Aorta (tissue), 5 donors: ENCODE data around the gene DDX53. TPM values are rescaled to one million over a fixed set of nuclear protein-coding genes. Genes with fewer than 3 reads are reported as not detected.

Source experiments
- ATAC-seq: fragments of 200-7000 bp; cut with Tn5 transposase; one replicate; pipeline ENCODE4 v1.9.1; 2022; ENCODE audit warnings: moderate library complexity; ENCODE audit not compliant: low FRiP score
- DNase-seq, 2 donors: peaks; one replicate each; pipeline ENCODE4 v3.0.0-alpha.2; 2020
- H3K27ac ChIP-seq, 2 donors: one replicate each; pipeline ENCODE4 v1.5.1; 2013; ENCODE audit warnings: low read length in 2 of 2, mild to moderate bottlenecking in 2 of 2, moderate library complexity in 2 of 2, control low read depth in 1 of 2, inconsistent platforms in 1 of 2, low read depth in 1 of 2
- H3K27me3 ChIP-seq, 2 donors: one replicate each; pipeline ENCODE4 v1.6.1; 2013; ENCODE audit warnings: control low read depth in 1 of 2, low read length in 1 of 2, mild to moderate bottlenecking in 1 of 2, moderate library complexity in 1 of 2; ENCODE audit not compliant: insufficient read depth in 2 of 2, control insufficient read depth in 1 of 2
- H3K36me3 ChIP-seq, 2 donors: one replicate each; pipeline ENCODE4 v1.6.1; 2013; ENCODE audit warnings: control low read depth in 1 of 2, low read length in 1 of 2, mild to moderate bottlenecking in 1 of 2; ENCODE audit not compliant: insufficient read depth in 2 of 2, control insufficient read depth in 1 of 2
- H3K4me1 ChIP-seq, 2 donors: one replicate each; pipeline ENCODE4 v1.6.1; 2013; ENCODE audit warnings: low read length in 2 of 2, control low read depth in 1 of 2, mild to moderate bottlenecking in 1 of 2, moderate library complexity in 1 of 2; ENCODE audit not compliant: insufficient read depth in 2 of 2, control insufficient read depth in 1 of 2
- H3K4me3 ChIP-seq, 2 donors: one replicate each; pipeline ENCODE4 v1.5.1; 2013; ENCODE audit warnings: low read length in 2 of 2, control low read depth in 1 of 2, mild to moderate bottlenecking in 1 of 2
- H3K9me3 ChIP-seq: one replicate; pipeline ENCODE4 v1.6.1; 2013; ENCODE audit warnings: mild to moderate bottlenecking, low read length; ENCODE audit not compliant: control insufficient read depth
- WGBS, 2 donors: extraction: QIAGEN DNeasy Blood & Tissue Kit; methylation state at CpG; one replicate each; pipeline ENCODE4 v1.1.7; 2013; 5-methylcytosine and 5-hydroxymethylcytosine counted together
- intact Hi-C, 2 donors: fragments of 100-400 bp; cut with DNase I; formaldehyde crosslinking; loops; one replicate each; pipeline versions ENCODE4 v1.14.2 to v1.15.0; 2022
- polyA plus RNA-seq, 2 donors: library from polyadenylated mRNA; stranded (reverse); fragments of 200-250 nt; gene quantifications; one replicate each; pipeline ENCODE4 v1.2.3, GENCODE V29; 2013
- total RNA-seq, 2 donors: library from RNA; stranded (reverse); fragmentation: NEBNext Ultra II Directional; extraction: Animal tissue kit (Norgen Biotek cat#: 25700); gene quantifications; one replicate each; pipeline ENCODE4 v1.2.1, GENCODE V29; 2021
- donor health status: healthy with polysubstance abuse.
- donor health status: Bipolar disorder and iron deficiency.
- donor health status: DM: no; HTN: no; CAD: no.
- donor health status: DM: no; HTN: no; CAD: no.
- donor health status: DM: yes; HTN: yes; CAD: no.

DDX53 gene
- total and polyA plus RNA-seq, 4 donors: not detected

DNA sequence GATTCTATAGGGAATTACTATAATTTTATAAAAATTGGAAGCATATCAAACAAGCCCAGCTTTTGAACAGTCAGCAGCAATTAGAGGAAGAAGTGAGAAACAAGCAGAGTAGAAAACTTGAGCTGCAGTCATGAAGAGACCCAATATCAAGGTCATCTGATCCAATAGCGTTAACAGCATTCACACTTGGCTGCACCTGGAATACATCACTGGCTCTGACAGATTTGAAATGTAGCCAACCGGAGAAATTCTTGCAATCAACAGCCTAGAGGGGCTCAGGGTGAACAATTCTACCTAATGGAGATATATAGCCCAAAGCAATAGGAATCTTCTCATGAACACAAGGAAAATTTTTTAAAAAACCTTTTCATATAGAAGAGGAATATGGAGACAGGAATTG is 13.6 kb downstream of the DDX53 start:
- intact Hi-C loops: no loop called here
- ATAC-seq (no peak), DNase-seq (no peak)
- no peak overlapping the region for H3K27ac ChIP-seq
- 70 to 75% methylated on average over 2 of the region's 2 CpGs for WGBS, 2 donors
- no peak overlapping the region for H3K4me3 ChIP-seq
- H3K9me3 ChIP-seq: no peaks in the 10 kb centered on the region
- no peaks in the 10 kb centered on the region for H3K4me1 ChIP-seq
- no peaks in the 10 kb centered on the region for H3K27me3 ChIP-seq
- H3K36me3 ChIP-seq: no peaks in the 10 kb centered on the region

DNA sequence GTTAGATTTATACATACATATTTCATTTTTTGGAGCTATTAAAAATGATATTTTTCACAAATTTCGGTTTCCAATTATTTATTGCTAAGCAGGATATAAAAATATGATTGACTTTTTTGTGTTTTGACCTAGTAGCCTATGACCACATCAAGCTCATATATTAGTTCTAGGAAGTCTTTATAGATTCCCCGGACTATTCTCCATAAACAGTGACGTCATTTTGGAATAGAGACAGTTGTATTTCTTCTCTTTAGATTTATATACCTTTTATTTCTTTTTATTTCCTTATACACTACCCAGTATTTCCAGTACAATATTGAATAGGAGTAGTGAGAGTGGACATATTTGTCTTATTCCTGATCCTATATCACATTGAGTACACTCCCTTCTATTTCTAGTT is 31.8 kb downstream of the DDX53 start:
- H3K27ac ChIP-seq: no peak overlapping the region
- 62 to 85% methylated on average over 3 of the region's 3 CpGs for WGBS, 2 donors
- intact Hi-C loops: no loop called here
- H3K36me3 ChIP-seq: no peaks in the 10 kb centered on the region
- ATAC-seq (no peak), DNase-seq (no peak)
- no peaks in the 10 kb centered on the region for H3K4me1 ChIP-seq
- no peaks in the 10 kb centered on the region for H3K9me3 ChIP-seq
- H3K4me3 ChIP-seq: no peak overlapping the region
- no peaks in the 10 kb centered on the region for H3K27me3 ChIP-seq

DNA sequence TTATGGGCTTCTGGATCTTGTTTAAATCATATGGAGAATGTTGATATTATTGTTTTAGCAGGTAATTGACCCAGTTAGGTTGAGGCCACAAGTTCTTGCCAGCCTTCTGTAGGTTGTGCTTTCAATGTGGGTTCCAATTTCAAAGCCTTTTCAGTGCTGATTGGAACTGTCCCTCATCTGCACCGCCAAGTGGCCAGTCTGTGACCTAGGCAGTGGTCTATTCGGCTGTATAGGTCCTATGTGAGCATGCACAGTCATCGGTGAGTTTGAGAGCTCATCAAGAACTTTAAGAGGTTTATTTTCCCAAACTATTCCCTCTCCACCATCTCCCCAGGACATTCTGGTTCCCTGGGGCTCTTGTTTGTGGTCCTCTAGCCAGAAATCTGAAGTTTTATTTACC is 35.7 kb downstream of the DDX53 start:
- no peaks in the 10 kb centered on the region for H3K9me3 ChIP-seq
- no peak for ATAC-seq
- intact Hi-C loops: no loop called here
- 72 to 89% methylated on average over 3 of the region's 3 CpGs for WGBS, 2 donors
- no peak for DNase-seq
- no peaks in the 10 kb centered on the region for H3K27me3 ChIP-seq
- no peak overlapping the region for H3K4me3 ChIP-seq
- no peaks in the 10 kb centered on the region for H3K36me3 ChIP-seq
- H3K27ac ChIP-seq: no peak overlapping the region
- no peaks in the 10 kb centered on the region for H3K4me1 ChIP-seq

DNA sequence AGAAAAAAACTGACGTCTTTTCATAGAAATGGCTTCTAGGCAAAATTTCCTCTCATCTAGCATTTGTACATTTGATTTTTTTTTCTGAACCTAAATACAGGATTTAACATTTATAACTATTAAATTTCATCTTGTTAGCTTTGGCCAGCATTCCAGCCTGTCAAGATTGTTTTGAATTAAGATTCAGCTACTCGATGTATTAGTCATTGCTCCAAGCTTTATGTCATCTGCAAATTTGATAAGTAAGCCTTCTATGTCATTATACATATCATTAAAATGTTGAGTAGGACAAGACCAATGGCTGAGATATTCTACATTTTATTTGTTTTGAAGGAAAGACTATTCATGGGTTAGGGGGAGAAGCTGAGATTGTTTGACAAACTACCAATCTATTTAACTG is 46.7 kb downstream of the DDX53 start:
- DNase-seq (no peak), ATAC-seq (no peak)
- Histone ChIP-seq H3K9me3 (no peaks in the 10 kb centered on the region), H3K36me3 (no peaks in the 10 kb centered on the region), H3K27ac (no peak overlapping the region), H3K4me3 (no peak overlapping the region), H3K4me1 (no peaks in the 10 kb centered on the region), H3K27me3 (no peaks in the 10 kb centered on the region)
- 15 to 26% methylated on average over 2 of the region's 2 CpGs for WGBS, 2 donors
- intact Hi-C loops: no loop called here

DNA sequence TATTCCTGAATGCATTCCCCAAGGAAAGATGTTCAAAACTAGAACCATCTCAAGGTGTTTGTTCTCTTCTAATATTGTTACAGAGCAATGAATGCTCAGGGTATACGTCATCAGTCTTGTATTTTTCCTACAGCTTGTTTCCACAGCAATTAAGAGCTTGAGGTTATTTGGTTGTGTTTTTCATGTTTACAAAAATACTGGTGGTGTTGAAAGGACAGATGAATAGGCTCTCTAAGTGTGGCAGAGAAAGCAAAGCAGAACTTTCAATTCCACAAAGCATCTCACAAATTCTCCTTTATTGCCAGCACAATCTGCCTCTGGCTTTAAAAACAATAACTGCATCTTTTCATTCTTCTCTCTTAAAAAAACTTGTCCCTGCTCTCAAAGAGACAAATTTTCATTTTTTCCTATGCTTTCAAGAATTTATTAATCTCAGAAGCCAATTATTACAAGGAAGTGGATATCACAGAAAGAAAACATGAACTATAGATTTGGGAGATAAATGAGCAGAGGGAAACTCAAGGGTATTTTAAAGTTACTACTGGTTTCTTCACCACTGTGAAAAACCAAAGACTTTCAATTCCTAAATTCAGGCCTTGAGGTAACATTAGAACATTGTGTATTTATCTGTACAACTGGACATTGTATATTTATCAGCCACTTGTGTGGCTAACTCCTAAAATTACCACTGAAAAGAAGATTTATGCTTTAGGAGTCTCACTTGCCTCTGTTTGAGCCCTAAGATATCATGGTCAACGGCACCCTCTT is 49.2 kb downstream of the DDX53 start:
- H3K9me3 ChIP-seq: no peaks in the 10 kb centered on the region
- no peaks in the 10 kb centered on the region for H3K4me1 ChIP-seq
- DNase-seq: no peak
- H3K4me3 ChIP-seq: no peak overlapping the region
- intact Hi-C loops: no loop called here
- 65 to 79% methylated on average over 2 of the region's 2 CpGs for WGBS, 2 donors
- H3K27me3 ChIP-seq: no peaks in the 10 kb centered on the region
- H3K27ac ChIP-seq: no peak overlapping the region
- no peaks in the 10 kb centered on the region for H3K36me3 ChIP-seq
- no peak for ATAC-seq

DNA sequence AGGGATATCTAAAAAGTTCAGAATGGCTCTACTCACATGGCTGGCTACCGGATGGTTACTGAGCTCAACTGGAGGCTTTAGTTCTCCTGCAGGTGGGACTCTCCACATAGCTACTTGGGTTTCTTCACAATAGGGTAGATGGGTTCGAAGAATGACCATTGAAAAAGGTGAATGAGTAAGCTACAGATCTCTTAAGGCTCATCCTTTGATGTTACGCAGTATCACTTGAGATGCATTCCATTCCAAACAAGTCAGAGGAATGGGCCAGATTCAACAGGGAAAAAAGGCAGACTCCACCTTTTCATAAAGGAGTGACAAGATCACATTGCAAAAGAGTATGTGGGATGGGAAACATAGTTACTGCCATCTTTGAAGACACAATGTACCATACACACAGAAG is 52.6 kb downstream of the DDX53 start:
- H3K27me3 ChIP-seq: no peaks in the 10 kb centered on the region
- intact Hi-C loops: no loop called here
- no peaks in the 10 kb centered on the region for H3K4me1 ChIP-seq
- no peak for ATAC-seq
- H3K9me3 ChIP-seq: no peaks in the 10 kb centered on the region
- H3K36me3 ChIP-seq: no peaks in the 10 kb centered on the region
- H3K4me3 ChIP-seq: no peak overlapping the region
- 83 to 94% methylated on average over 3 of the region's 3 CpGs for WGBS, 2 donors
- no peak for DNase-seq
- H3K27ac ChIP-seq: no peak overlapping the region
